D721Med (cell line): Measurements from ENCODE around the gene ZSCAN10.

Experiments
- DNase-seq: peaks from one replicate; pipeline ENCODE4 v3.0.0; 2011; ENCODE audit warnings: low spot score; ENCODE audit not compliant: insufficient read length
- FAIRE-seq: peaks from 2 replicates; lab custom pipeline; 2011; peaks lifted over from hg19 to GRCh38; lab: Jason Lieb, UNC
- TF ChIP-seq, protein P1 (sequence below): IDR thresholded peaks from 2 replicates; pipeline ENCODE4 v1.5.1; 2012; ENCODE audit warnings: mild to moderate bottlenecking, control low read depth; ENCODE audit not compliant: insufficient read depth; ENCODE audit errors: missing control alignments

ZSCAN10 gene

DNA sequence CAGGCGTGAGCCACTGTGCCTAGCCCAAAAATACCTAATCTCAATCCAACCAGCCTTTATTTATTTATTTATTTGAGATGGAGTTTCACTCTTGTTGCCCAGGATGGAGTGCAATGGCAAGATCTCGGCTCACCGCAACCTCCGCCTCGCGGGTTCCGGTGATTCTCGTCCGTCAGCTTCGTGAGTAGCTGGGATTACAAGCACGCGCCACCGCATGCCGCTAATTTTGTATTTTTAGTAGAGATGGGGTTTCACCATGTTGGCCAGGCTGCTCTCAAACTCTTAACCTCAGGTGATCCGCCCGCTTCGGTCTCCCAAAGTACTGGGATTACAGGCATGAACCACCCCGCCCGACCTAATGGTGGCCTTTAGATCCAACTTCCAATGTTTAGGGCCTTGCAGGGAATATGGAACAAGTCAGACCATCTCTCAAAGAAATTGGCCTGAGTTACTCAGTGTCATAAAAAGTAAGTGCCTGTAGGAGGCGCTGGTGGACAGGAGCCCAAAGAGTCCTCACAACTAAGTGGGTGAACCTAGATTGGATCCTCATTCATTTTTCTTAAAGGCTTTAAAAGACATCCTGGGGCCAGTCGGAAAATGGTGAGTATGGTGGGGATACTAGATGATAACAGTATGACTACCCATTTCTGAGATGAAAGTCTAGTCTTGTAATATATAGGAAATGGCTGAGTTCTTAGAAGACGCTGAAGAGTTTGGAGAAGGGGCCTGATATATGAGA is 4.6 kb downstream of the ZSCAN10 start:
- TF ChIP-seq, protein P1, sequence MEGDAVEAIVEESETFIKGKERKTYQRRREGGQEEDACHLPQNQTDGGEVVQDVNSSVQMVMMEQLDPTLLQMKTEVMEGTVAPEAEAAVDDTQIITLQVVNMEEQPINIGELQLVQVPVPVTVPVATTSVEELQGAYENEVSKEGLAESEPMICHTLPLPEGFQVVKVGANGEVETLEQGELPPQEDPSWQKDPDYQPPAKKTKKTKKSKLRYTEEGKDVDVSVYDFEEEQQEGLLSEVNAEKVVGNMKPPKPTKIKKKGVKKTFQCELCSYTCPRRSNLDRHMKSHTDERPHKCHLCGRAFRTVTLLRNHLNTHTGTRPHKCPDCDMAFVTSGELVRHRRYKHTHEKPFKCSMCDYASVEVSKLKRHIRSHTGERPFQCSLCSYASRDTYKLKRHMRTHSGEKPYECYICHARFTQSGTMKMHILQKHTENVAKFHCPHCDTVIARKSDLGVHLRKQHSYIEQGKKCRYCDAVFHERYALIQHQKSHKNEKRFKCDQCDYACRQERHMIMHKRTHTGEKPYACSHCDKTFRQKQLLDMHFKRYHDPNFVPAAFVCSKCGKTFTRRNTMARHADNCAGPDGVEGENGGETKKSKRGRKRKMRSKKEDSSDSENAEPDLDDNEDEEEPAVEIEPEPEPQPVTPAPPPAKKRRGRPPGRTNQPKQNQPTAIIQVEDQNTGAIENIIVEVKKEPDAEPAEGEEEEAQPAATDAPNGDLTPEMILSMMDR = peak; percentile 47
- FAIRE-seq (no peak), DNase-seq (peak; percentile 84)

DNA sequence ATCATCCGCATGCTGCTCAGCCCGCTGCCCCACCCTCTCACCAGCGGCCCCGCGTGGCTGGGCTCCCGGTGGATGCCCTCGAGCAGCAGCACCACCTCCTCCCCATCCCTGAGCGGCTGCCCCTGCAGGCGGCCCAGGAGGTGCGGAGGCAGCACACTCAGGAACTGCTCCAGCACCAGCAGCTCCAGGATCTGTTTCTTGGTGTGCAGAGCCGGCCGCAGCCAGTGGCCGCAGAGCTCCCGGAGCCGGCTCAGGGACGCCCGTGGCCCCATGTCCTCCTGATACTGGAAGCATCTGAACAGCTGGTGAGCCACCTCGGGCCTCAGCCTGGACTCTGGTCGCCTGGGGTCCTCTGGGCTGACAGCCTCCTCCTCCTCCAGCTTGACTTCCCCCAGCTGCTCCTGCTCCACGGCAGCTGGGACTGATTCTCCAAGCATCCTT is 6.6 kb downstream of the ZSCAN10 start:
- FAIRE-seq (no peak), DNase-seq (no peak)

DNA sequence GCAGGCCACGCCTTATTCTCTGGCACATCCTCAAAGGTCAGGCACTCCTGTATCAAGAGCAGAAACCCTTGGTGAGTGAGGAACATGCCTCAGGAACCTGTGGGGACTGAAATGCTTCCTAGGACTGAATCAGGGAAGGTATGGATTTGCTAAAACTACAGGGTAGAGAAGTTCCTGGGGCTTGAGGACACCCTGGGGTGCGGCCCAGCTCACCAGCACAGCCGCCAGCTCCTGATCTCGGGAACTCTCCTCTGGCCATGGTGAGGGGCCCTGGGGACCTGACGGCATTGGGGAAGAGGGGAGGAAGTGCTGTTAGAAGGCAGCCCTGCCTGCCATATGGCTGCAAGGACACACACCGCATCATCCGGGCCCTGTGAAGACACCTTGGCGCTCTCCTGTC is 7.5 kb downstream of the ZSCAN10 start:
- FAIRE-seq = no peak
- no peak for DNase-seq
- TF ChIP-seq, protein P1 = no peak

More for the DNA sequence above, 6.6 kb downstream of the ZSCAN10 start:
- TF ChIP-seq, protein P1 = no peak

DNA sequence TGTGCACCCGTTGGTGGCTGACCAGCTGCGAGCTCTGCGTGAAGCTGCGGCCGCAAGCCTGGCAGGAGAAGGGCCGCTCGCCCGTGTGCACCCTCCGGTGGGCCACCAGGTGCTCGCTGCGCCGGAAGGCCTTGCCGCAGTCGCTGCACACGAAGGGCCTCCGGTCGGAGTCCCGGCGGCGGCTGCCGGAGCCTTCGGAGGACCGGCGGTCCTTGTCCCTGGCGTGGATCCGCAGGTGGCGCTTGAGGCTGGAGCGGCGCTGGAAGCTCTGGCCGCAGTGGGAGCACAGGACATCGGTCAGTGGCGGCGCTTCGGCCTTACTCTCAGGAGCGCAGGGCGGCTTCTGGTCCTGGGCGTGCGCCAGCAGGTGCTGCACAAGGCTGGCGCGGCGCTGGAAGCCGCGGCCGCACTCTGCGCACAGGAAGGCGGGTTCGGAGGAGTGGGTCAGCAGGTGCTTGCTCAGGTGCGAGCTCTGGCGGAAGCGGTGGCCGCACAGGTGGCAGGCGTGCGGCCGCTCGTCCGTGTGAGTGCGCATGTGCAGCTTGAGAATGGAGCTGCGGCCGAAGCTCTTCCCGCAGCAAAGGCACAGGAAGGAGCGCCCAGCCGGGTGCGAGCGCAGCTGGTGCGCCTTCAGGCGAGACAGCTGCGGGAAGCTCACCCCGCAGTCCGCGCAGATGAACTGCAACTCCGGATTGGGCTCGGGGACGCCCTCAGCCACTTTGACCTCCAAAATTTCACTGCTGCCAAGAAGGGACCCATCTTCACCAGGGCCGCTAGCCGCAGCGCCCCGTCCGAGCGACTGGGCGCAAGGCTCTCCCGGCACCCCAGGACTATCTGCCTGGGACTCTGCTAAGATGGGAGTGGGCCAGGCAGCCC is 9.1 kb downstream of the ZSCAN10 start:
- FAIRE-seq (no peak), DNase-seq (no peak)
- TF ChIP-seq, protein P1 = no peak

DNA sequence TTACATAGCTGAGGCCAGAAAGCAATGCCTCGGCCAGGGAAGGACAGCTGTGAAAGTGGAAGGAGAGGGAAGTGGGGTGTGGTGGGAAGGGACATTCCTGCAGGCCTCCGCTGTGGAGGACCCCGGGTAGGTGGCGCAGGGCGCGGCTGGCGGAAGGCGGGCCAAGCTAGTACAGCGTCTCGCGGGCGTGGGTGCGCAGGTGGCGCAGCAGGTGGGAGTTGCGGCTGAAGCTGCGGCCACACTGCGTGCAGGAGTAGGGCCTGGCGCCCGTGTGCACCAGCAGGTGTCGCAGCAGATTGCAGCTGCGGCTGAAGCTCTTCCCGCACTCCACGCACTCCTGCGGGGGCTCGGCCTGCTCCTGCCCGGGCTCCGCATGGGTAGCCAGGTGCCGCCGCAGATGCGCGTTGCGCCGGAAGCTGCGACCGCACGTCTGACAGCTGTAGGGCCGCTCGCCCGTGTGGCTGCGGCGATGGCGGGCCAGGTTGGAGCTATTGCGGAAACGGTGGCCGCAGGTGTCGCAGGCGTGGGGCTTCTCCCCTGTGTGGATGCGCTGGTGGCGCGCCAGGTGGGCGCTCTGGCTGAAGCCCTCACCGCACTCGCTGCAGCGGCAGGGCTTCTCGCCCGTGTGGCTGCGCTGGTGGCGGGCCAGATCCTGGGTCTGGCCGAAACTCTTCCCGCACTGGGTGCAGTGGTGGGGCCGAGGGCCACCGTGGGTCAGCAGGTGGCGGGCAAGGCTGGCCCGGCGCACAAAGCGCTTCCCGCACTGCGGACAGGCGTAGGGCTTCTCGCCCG is 10.0 kb downstream of the ZSCAN10 start:
- DNase-seq = no peak
- TF ChIP-seq, protein P1 = no peak
- FAIRE-seq = no peak

DNA sequence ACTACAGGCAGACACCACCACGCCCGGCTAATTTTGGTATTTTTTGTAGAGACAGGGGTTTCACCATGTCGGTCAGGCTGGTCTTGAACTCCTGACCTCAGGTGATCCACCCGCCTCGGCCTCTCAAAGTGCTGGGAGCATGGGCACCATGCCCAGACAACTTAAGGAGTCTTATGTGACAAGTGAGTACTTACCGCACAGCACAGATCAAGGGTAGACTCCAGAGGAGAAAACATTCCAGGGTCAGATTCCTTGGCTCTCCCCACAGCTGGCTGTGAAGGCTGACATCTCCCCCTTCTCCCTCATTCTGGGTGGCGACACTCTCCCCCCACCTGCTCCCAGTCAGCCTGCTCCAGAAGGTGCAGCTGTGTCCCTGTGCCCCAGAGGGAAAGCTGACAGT is 10.6 kb downstream of the ZSCAN10 start:
- DNase-seq (no peak), FAIRE-seq (no peak)
- TF ChIP-seq, protein P1 = no peak
